Activated CD4-positive, alpha-beta T cell treated with anti-CD3 and anti-CD28 coated beads, Interleukin-2, amount 50 U/mL, for 1 hour (primary cell): ENCODE results near the gene ANKRD11.
A peak's percentile ranks its signal among the peaks of the same experiment; 100 is the strongest.
"Not testable (repeated sequence)": the region's sequence is repeated elsewhere in the genome, so short reads cannot be mapped to it uniquely, and the experiment has no call there.

Source experiments
- DNase-seq: peaks from one replicate; pipeline ENCODE4 v3.0.0-alpha.2; 2020

ANKRD11 gene

GRCh38 chr16:89275284-89275584 is 215.1 kb downstream of the ANKRD11 start:
- DNase-seq = no peak

DNA sequence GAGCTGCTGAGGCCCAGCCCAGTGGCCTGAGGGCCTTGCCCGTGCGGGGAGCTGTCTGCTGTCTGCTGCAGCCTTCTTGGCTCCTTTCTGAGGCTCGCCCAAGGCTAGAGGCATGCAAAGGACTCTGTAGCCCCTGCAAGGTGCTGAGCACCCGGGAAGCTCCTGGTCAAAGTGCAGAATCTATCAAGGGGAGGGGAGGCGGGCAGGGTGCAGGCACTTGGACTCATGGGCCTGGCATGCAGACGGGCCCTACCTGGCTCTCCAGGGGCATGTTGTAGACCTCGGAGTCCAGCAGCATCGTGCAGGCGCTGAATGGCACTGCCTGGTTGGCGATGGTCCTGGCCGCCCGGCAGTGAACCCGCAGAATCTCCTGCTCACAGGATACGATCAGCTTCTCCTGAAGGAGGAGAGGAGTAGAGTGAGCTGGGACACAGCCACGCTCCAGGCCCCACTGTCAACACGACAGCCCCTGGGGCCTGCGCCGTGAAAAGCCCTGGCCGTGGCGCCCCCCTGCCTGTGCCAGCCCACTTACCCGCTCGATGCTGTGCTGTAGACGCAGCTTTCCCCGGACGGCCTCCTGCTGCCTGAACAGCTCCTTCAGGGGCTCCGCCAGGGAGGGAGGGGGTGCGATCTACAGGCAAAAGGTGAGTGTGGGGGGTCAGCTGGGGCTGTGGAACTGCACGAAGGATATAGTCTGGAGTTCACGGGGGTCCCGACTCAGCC is 215.6 kb downstream of the ANKRD11 start:
- no peak for DNase-seq

DNA sequence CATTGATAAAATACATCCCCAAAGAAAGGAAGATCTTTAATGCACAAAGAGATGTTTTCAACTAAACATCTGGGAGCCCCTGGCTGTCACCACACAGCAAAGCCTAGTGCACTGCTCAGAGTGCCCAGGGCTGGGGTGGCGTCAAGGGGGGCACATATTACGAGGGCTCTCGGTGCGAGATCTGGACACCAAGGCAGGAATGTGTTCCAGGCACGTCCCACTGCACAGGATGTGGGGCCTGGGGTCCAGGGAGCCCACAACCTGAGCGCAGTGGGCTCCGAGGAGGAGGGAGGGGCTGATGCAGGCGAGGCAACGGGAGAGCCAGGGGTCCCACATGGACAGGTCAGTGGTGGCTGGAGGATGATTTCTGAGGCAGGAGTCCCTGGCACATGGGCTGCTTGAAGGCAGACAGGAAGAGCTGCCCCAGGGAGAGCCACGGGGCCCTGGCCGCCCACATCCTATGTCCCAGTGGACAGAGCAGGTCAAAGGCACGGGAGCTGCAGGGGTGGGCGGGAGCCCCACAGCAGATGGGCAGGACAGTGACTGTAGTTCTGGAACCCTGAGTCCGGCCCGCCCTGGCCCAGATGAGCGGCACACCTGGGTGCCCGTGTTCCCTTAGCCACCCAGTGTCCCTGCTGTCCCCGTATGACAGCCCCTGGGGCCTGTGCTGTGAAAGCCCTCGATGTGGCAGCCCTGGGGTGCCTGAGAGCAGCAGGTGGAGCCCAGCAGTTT is 216.5 kb downstream of the ANKRD11 start:
- DNase-seq = no peak

GRCh38 chr16:89272631-89273030 is 217.7 kb downstream of the ANKRD11 start:
- no peak for DNase-seq

DNA sequence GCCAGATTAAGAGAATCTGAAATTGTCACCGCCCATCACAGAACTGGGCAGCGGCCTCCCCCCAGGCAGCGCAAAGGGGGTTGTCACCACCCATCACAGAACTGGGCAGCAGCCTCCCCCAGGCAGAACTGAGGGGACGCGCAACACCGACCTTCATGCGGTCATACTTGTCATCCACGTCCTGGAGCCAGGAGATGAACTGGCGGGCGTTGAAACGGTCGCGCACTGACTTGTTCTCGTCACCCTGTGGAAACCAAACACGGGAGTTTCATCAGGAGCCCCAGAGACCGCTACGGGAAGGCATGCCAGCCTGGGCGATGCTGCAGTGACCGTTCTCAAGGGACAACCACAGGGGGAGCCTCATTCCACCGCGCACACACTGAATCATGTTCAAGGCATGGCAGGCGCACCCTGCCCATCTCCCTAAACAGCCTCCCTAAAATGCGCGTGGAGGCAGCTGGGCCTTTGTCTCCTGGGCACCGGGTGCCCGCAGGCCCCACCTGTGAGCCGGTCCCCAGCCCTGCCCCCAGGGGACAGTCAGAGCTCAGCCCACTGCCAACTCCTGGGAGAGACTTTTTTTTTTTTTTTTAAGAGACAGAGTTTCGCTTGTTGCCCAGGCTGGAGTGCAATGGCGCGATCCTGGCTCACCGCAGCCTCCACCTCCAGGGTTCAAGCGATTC is 219.6 kb downstream of the ANKRD11 start:
- DNase-seq = no peak

DNA sequence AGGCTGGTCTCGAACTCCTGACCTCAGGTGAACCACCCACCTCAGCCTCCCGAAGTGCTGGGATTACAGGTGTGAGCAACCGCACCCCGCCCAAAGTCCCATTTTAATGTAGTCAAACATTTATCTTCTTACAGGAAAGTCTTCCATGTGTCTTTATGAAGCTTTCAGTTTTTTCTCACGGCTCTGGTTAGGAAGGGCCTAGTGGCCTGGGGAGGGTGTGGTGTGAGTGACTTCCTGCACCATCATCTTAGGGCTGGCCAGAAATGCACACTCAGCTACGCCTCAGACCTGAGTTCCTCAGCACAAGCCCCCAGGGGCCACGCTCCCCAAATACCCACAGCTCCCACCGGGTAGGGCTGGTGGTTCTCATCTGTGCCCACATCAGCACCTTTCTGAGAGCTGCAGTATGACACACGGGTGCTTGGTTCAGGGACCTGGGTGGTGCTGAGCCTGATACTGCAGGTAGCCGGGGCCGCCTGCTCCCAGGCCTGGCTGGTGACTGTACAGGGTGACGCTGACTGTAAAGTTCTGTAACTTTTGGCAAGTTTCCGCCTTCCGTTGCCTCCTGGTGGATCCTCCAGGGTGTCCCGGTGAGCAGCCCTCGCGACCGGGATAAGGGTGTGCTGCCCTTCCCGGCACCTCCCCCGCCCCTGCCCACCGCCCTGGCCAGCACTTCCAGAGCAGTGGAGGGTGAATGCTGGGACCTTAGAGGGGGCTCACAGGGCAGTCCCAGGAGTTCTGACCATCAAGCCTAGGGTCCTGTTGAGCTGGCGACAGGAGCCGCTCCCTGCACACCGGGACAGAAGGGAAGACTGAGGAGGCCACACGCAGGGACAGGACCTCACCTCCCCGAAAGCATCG is 220.3 kb downstream of the ANKRD11 start:
- DNase-seq = no peak

- DNase-seq = no peak
These were observed 221.2 kb downstream of the ANKRD11 start for GRCh38 chr16:89268987-89269735.

DNA sequence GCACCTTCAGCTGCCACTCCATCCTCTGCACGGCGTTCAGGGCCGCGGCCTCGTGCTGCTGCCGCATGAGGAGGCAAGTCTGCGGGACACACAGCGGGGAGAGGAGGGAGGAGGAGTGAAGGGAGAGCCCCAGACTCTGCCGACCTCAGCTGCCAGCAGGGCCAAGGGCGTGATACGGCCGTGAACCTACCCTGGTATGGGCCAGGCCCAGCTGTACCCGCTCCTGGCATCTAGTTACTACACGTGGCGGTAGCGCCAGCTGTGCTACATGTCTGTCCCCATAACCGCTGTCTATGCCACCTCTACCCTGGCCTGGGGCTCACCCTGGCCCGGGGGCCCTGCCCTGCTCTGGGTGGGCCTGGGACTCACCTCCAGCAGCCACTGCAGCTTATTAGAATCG is 221.8 kb downstream of the ANKRD11 start:
- DNase-seq = no peak

DNA sequence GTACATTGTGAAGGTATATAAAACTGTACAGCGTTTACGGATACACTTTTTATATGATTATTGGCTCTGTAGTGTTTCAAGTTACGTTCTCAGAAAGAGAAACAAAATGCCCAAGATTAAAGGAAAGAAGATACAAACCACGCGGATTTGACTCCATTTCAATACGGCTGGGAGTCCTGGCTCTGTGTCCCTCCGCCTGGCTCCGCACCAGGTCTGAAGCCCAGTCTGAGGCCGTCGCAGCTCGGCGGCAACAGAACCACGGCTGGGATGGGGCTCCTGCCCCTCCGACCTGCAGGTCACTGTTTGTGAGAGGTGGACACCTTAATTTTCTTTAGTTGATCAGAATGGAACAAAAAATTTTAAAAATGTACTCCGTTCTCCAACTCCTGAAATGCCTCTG is 222.6 kb downstream of the ANKRD11 start:
- not testable (repeated sequence) for DNase-seq

- DNase-seq = no peak
These were observed 223.7 kb downstream of the ANKRD11 start for GRCh38 chr16:89266521-89267134.

- DNase-seq = no peak
These were observed 224.7 kb downstream of the ANKRD11 start for GRCh38 chr16:89265647-89266046.

- DNase-seq = no peak
These were observed 225.4 kb downstream of the ANKRD11 start for GRCh38 chr16:89264800-89265550.

DNA sequence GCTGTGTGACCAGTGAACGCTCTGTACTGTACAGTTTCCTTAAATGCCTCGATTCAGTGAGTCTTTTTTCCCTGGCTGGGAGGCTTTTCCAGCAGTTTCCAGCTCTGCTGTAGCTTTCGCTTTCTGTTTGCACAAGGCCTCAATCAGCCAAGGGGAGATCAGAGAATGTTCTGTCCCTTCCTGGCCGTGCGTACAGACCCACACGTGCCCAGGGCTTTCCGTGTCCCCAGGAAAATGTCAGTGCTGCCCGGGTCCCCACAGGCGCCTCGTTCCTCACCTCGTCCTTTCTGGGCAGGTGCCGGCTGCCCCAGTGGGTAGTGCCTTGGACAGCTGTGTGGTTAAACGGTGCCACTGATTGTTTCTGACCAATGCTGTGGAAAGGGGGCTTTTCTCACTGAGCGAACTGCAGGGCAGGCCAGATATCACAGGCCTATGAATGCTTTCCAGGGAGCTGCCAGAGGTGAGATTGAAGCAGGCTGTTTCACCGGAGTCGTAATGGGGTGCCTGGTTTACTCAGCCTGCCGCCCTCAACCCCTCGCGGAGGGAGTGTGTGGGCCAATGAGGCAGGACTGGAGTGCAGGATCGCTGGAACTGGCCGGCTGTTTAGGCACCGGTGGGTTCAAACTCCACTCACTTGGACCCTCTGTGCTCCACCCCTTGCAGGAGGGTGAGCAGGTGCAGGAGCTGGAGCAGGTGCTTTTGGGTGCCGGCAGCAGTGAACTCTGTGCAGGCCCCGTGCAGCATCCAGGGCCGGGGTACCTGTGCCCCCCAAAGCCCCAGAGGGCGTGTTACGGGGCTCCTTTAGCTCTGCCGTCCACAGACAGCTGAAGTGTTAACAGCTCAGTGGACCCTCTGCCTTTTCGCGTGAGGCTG is 228.4 kb downstream of the ANKRD11 start:
- DNase-seq = no peak

GRCh38 chr16:89259901-89260300 is 230.5 kb downstream of the ANKRD11 start:
- not testable (repeated sequence) for DNase-seq

DNA sequence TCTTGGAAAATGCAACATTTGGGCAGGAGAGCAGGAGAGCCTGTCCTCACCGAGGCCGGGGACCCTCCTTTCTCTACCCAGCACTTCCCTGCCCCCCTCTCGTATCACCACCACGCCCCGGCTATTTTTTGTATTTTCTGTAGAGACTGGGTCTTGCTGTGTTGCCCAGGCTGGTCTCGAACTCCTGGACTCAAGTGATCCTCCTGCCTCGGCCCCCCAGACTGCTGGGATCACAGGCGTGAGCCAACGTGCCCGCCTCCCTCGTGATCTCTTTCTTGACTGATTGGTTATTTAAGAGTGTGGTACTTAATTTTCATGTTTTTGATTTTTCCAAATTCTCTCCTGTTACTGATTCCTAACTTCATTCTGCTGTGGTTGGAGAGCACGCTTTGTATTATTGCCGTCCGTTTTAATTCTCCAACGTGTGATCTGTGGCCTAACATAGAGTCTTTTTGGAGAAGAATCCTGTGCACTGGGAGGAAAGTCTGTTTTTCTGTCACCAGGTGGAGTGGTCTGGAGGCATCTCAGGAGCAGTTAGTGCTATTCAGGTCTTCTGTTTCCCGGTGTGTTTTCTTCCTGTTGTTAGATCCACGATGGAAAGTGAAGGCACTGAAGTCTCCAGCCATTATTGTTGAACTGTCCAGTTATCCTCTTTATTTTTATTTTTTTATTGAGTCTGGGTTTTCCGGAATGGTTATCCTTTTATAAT is 232.4 kb downstream of the ANKRD11 start:
- DNase-seq = no peak

GRCh38 chr16:89257281-89257731 is 233.1 kb downstream of the ANKRD11 start:
- no peak for DNase-seq

- DNase-seq = peak; percentile 77
These were observed 233.6 kb downstream of the ANKRD11 start for GRCh38 chr16:89256651-89257254.

DNA sequence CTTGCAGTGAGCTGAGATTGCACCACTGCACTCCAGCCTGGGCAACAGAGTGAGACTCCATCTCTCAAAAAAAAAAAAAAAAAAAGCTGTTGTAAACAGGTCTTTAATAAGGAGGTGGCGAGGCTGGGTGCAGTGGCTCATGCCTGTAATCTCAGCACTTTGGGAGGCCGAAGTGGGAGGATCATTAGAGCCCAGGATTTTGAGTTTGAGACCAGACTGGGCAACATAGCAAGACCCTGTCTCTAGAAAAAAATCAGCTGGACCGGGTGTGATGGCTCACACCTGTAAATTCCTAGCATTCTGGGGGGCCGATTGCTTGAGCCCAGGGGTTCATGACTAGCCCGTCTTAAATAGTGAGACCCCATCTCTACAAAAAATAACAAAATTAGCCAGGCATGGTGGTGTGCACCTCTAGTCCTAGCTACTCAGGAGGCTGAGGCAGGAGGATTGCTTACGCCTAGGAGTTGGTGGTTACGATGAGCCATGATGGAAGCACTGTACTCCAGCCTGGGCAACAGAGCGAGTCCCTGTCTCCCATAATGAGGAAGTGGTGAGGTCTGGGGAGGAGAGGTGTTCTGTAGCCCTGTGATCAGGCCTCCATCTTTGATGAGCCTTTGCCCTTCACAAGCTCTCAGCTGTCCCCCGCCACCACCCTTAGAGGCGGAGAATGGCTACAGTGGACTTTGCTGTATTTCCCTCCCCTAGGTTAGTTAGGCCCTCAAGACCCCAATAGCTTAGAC is 236.6 kb downstream of the ANKRD11 start:
- no peak for DNase-seq
